CD8-positive, alpha-beta memory T cell (primary cell): ENCODE data around the gene TCF7L2. TPM values are rescaled to one million over a fixed set of nuclear protein-coding genes. Genes with fewer than 3 reads are reported as not detected.

Experiments used
- CTCF ChIA-PET: fragments of 350-600 bp; sonication (Branson Sonifier 250); formaldehyde crosslinking; loops from one replicate; lab custom pipeline; 2021; ENCODE audit warnings: antibody characterized with exemption; lab: Charles Lee
- POLR2A ChIA-PET: fragments of 350-600 bp; sonication (Branson Sonifier 250); formaldehyde crosslinking; loops from one replicate; lab custom pipeline; 2021; ENCODE audit warnings: antibody characterized with exemption; lab: Charles Lee
- DNase-seq, 5 donors: peaks; one replicate each; pipeline versions ENCODE4 v3.0.0 to v3.0.0-alpha.2; 2020 to 2022; ENCODE audit warnings: mixed read lengths in 1 of 5
- H3K27ac ChIP-seq: one replicate; pipeline ENCODE4 v1.7.0; 2013; ENCODE audit warnings: low read depth, mild to moderate bottlenecking, low read length, moderate library complexity
- H3K27me3 ChIP-seq: 2 replicates; pipeline ENCODE4 v1.7.0; 2013; ENCODE audit warnings: low read length, mild to moderate bottlenecking; ENCODE audit not compliant: insufficient read depth, poor library complexity, severe bottlenecking
- H3K36me3 ChIP-seq: 2 replicates; pipeline ENCODE4 v1.7.0; 2013; ENCODE audit warnings: mild to moderate bottlenecking, low read length, moderate library complexity; ENCODE audit not compliant: insufficient read depth
- H3K4me1 ChIP-seq: 2 replicates; pipeline ENCODE4 v1.7.0; 2013; ENCODE audit warnings: mild to moderate bottlenecking, low read length, moderate library complexity; ENCODE audit not compliant: insufficient read depth
- H3K4me3 ChIP-seq: 2 replicates; pipeline ENCODE4 v1.7.0; 2013; ENCODE audit warnings: mild to moderate bottlenecking, low read length
- H3K9me3 ChIP-seq: 2 replicates; pipeline ENCODE4 v1.7.0; 2013; ENCODE audit warnings: mild to moderate bottlenecking, low read length
- H3K27ac Mint-ChIP-seq, 8 donors: one replicate each; pipeline ENCODE4 v1.8.0; 2020 to 2021; ENCODE audit warnings: mixed read lengths in 8 of 8, mild to moderate bottlenecking in 6 of 8, inconsistent platforms in 3 of 8, moderate library complexity in 3 of 8
- H3K27me3 Mint-ChIP-seq, 2 donors: one replicate each; pipeline ENCODE4 v1.8.0; 2020 to 2021; ENCODE audit warnings: mixed read lengths in 2 of 2, mild to moderate bottlenecking in 1 of 2, moderate library complexity in 1 of 2
- H3K36me3 Mint-ChIP-seq, 3 donors: one replicate each; pipeline ENCODE4 v1.8.0; 2020 to 2021; ENCODE audit warnings: mixed read lengths in 3 of 3, inconsistent platforms in 1 of 3, mild to moderate bottlenecking in 1 of 3
- H3K4me1 Mint-ChIP-seq, 3 donors: one replicate each; pipeline ENCODE4 v1.8.0; 2020 to 2021; ENCODE audit warnings: mixed read lengths in 3 of 3, inconsistent platforms in 1 of 3, mild to moderate bottlenecking in 1 of 3
- H3K4me3 Mint-ChIP-seq, 7 donors: one replicate each; pipeline ENCODE4 v1.8.0; 2020 to 2021; ENCODE audit warnings: mixed read lengths in 7 of 7, mild to moderate bottlenecking in 6 of 7, moderate library complexity in 4 of 7, inconsistent platforms in 2 of 7
- H3K9me3 Mint-ChIP-seq, 5 donors: one replicate each; pipeline ENCODE4 v1.8.0; 2020 to 2022; ENCODE audit warnings: mixed read lengths in 5 of 5, mild to moderate bottlenecking in 3 of 5, moderate library complexity in 2 of 5, inconsistent platforms in 1 of 5
- polyA plus RNA-seq: library from polyadenylated mRNA; unstranded; fragments of 300-500 nt; fragmentation: Illumina TruSeq; gene quantifications from one replicate; pipeline ENCODE4 v1.2.3, GENCODE V29; 2021
- total RNA-seq, 2 experiments: library from RNA; stranded (reverse); gene quantifications; one replicate each; pipeline ENCODE4 v1.2.3, GENCODE V29; 2021

The TCF7L2 gene
- total and polyA plus RNA-seq, 3 experiments from 2014 or later: 0.81 to 1.8 (median 0.89) TPM

DNA sequence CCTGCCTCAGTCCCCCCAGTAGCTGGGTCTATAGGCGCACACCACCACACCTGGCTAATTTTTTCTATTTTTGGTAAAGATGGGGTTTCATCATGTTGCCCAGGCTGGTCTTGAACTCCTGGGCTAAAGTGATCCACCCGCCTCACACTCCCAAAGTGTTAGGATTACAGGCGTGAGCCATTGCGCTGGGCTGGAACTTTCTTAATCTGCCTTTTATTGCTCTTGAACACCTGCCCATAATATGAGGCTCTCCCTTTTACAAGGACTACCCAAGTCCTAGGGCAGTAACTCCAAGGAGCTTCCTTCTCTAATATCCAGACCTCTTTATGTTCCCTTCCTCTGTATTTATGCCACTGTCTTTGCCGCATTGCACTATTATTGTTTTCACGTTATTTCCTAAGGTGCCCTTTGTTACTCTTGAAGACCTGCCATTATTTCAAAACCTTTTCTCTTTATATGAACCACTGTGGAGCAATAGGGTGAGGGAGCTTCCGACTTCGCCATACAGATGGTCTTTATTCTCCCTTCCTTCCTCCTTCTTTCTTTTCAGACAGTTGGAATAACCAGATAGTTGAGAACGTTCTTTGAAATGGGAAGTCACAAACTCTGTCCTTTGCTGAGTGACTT is 36.3 kb upstream of the TCF7L2 start:
- H3K9me3 ChIP-seq: no peaks in the 10 kb centered on the region
- H3K4me3 ChIP-seq: no peak overlapping the region
- H3K36me3 Mint-ChIP-seq: no peaks in the 10 kb centered on the region
- ChIA-PET POLR2A (no interaction called here), CTCF (no interaction called here)
- peaks cover 0 to 3% (median 0%) of the 10 kb centered on the region in 5 donors for H3K9me3 Mint-ChIP-seq
- H3K27ac Mint-ChIP-seq: no peak overlapping the region
- H3K27ac ChIP-seq: no peak overlapping the region
- peaks cover 1 to 5% of the 10 kb centered on the region in 2 donors for H3K27me3 Mint-ChIP-seq
- no peaks in the 10 kb centered on the region for H3K27me3 ChIP-seq
- H3K4me1 Mint-ChIP-seq: peaks cover 0 to 1% (median 0%) of the 10 kb centered on the region in 3 donors
- H3K4me1 ChIP-seq: no peaks in the 10 kb centered on the region
- no peaks in the 10 kb centered on the region for H3K36me3 ChIP-seq
- no peak for DNase-seq
- H3K4me3 Mint-ChIP-seq: no peak overlapping the region

DNA sequence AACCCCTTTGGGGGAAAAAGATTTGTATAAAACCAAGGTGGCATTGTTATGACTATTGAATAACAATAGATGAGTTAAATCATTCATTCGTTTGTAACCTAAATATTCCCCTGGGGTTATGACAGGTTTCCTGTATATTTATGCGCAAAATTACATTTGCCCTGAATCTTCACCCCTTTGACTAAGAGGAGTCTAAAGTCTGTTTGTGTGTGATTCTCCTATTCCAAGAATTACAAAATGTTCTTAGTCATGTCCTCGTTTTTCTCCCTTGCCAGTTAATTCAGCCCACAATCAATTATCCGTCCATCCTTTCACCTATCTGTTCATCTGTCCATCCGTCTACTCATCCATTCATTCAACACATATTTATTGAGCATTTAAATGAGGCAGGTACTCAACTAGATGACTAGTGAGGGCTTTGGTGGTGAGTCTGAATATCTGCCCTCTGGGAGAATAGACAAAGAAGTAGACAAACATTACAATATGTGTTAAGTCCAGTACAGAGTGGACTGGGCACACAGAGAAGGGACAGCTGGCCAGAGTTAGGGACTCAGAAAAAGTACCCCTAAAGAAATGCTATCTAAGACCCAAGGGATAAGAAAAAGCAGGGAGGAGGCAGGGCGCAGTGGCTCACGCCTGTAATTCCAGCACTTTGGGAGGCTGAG is 35.6 kb upstream of the TCF7L2 start:
- no peak for DNase-seq
- ChIA-PET POLR2A (no interaction called here), CTCF (no interaction called here)
- H3K36me3 ChIP-seq: no peaks in the 10 kb centered on the region
- peaks cover 0 to 1% (median 0%) of the 10 kb centered on the region in 3 donors for H3K4me1 Mint-ChIP-seq
- no peaks in the 10 kb centered on the region for H3K4me1 ChIP-seq
- H3K27ac ChIP-seq: no peak overlapping the region
- H3K27ac Mint-ChIP-seq: no peak overlapping the region
- no peaks in the 10 kb centered on the region for H3K9me3 ChIP-seq
- H3K27me3 Mint-ChIP-seq: peaks cover 1 to 5% of the 10 kb centered on the region in 2 donors
- no peak overlapping the region for H3K4me3 Mint-ChIP-seq
- no peaks in the 10 kb centered on the region for H3K27me3 ChIP-seq
- no peak overlapping the region for H3K4me3 ChIP-seq
- peaks cover 0 to under 1% (median 0%) of the 10 kb centered on the region in 3 donors for H3K36me3 Mint-ChIP-seq
- peaks cover 0 to 3% (median 0%) of the 10 kb centered on the region in 5 donors for H3K9me3 Mint-ChIP-seq

DNA sequence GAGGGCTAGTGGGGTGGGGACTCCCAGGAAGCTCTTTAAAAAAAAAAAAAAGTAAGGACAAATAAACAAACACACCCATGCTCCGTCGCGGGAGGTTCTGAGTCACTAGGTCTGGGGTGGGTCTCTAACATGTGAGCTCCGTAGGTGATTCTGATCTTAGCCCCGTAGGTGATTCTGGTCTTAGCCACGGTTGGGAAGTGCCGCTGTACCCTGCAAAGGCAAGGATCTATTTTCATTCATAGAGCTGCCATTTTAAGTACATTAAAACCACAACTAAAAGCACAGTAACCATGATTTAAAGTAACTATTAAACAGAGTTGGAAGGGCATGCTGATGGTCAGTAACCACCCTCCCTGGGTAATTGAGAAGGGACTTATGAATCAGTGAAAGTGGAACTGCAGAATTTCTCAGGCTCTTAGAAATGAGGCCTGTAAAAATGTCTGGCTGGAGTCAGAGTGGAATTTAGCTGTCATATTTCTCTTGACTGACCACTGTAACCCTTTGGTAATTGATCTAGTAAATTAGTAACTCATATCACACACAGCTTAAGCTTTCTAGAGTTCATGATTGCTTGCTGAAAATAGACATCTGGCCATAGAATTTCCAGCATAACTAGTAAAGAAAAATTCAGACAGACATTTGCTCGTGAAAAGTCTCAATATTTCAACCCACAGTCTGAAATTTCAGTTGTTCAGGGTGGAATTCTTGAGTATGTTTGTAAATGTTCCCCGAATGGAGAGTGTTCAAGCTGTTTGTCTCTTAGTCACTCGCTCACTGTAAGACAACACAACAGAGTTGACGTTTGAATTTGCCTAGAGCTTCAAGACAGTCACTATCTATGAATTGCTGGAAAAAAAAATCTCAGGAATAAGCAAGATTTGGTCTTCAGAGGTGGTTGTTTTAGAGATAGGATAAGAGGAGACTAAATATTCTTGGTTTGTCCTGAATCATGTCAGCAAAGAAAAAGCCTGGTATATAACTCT is 34.2 kb upstream of the TCF7L2 start:
- H3K4me3 Mint-ChIP-seq: no peak overlapping the region
- Histone ChIP-seq H3K27ac (no peak overlapping the region), H3K36me3 (no peaks in the 10 kb centered on the region), H3K4me3 (no peak overlapping the region), H3K9me3 (no peaks in the 10 kb centered on the region), H3K4me1 (no peaks in the 10 kb centered on the region), H3K27me3 (no peaks in the 10 kb centered on the region)
- peaks cover 1 to 5% of the 10 kb centered on the region in 2 donors for H3K27me3 Mint-ChIP-seq
- no peak overlapping the region for H3K27ac Mint-ChIP-seq
- ChIA-PET CTCF (interaction anchor here (1.1 kb wide), 1 partner anchor 14 kb away, joined by 3 read pairs; no protein-coding TSS in a partner anchor), POLR2A (no interaction called here)
- H3K4me1 Mint-ChIP-seq: peaks cover 0 to 1% (median 0%) of the 10 kb centered on the region in 3 donors
- peaks cover 0 to 3% (median 0%) of the 10 kb centered on the region in 5 donors for H3K9me3 Mint-ChIP-seq
- peaks cover 0 to 5% (median 0%) of the 10 kb centered on the region in 3 donors for H3K36me3 Mint-ChIP-seq
- no peak for DNase-seq

DNA sequence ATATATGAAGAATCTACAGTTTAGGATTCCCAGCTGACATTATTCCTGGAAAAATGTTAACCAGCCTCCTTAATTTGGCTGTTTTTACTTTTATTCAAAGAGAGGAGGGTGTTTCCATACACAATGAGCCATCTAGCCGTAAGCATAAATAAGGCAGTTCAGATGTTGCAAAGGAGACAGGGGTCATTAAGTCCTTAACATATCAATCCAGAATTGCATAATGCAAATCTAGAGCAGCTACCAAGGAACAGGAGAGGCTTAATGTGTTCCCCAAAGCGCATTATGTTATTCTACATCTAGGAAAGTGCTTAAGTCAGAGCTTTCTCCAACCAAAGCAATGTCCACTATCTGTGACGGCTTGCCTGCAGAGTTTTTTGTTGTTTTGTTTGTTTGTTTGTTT is 32.4 kb upstream of the TCF7L2 start:
- no peak for DNase-seq
- no peak overlapping the region for H3K27ac ChIP-seq
- POLR2A ChIA-PET: no interaction called here
- H3K9me3 ChIP-seq: no peaks in the 10 kb centered on the region
- H3K27ac Mint-ChIP-seq: no peak overlapping the region
- peaks cover 0 to 9% (median 0%) of the 10 kb centered on the region in 3 donors for H3K36me3 Mint-ChIP-seq
- H3K4me3 ChIP-seq: no peak overlapping the region
- H3K4me3 Mint-ChIP-seq: no peak overlapping the region
- H3K27me3 ChIP-seq: no peaks in the 10 kb centered on the region
- peaks cover 3 to 5% of the 10 kb centered on the region in 2 donors for H3K27me3 Mint-ChIP-seq
- CTCF ChIA-PET: no interaction called here
- no peaks in the 10 kb centered on the region for H3K4me1 Mint-ChIP-seq
- H3K36me3 ChIP-seq: no peaks in the 10 kb centered on the region
- peaks cover 0 to 3% (median 0%) of the 10 kb centered on the region in 5 donors for H3K9me3 Mint-ChIP-seq
- no peaks in the 10 kb centered on the region for H3K4me1 ChIP-seq

DNA sequence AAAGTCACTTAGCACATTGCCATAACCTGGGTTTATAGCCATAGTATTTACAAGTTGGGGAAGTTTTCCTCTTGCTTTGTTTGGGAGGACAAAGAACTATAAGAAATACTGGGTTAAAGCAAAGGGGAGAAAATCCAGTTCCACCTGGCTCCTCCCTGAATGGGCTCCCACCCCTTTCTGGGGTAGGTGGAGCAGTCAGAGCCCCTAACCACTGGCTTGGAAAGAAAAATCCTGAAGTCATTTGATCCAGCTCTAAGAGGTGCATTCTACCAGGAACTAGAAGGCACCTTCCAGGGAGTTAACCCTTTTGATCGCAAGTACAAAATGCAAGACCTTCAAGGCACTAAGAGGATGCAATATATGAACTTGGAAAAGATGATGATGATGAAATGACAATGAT is 31.3 kb upstream of the TCF7L2 start:
- Histone ChIP-seq H3K4me1 (no peaks in the 10 kb centered on the region), H3K27me3 (no peaks in the 10 kb centered on the region), H3K27ac (no peak overlapping the region), H3K36me3 (no peaks in the 10 kb centered on the region), H3K9me3 (no peaks in the 10 kb centered on the region), H3K4me3 (no peak overlapping the region)
- DNase-seq: no peak
- Mint-ChIP-seq H3K27me3 (peaks cover 5 to 8% of the 10 kb centered on the region in 2 donors), H3K4me1 (no peaks in the 10 kb centered on the region), H3K36me3 (peaks cover 0 to 9% (median 0%) of the 10 kb centered on the region in 3 donors), H3K9me3 (peaks cover 0 to 3% (median 0%) of the 10 kb centered on the region in 5 donors), H3K4me3 (no peak overlapping the region), H3K27ac (no peak overlapping the region)
- ChIA-PET CTCF (no interaction called here), POLR2A (no interaction called here)

DNA sequence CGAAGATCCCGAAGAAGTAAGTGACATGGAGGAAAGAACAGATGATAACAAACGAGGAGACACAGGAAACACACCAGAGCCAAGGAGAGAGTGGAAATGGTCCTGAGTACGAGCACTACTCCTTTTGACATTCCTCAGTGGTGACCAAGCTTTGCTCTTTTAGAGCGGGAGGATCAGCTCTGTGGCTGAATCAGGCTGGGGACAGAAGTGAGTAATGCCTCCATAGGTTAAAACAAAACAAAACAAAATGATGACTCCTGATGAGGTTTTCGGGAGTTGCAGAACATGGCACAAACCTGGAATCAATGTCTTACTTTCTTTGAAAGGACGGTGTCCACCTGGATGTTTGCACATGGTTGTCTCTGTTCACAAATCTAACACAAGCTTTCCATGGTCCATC is 30.3 kb upstream of the TCF7L2 start:
- H3K4me3 ChIP-seq: no peak overlapping the region
- peaks cover 5 to 8% of the 10 kb centered on the region in 2 donors for H3K27me3 Mint-ChIP-seq
- H3K9me3 Mint-ChIP-seq: peaks cover 0 to 3% (median 0%) of the 10 kb centered on the region in 5 donors
- no peaks in the 10 kb centered on the region for H3K4me1 Mint-ChIP-seq
- H3K36me3 Mint-ChIP-seq: peaks cover 0 to 9% (median 0%) of the 10 kb centered on the region in 3 donors
- ChIA-PET POLR2A (no interaction called here), CTCF (no interaction called here)
- H3K4me3 Mint-ChIP-seq: no peak overlapping the region
- no peaks in the 10 kb centered on the region for H3K36me3 ChIP-seq
- H3K27ac ChIP-seq: no peak overlapping the region
- no peaks in the 10 kb centered on the region for H3K4me1 ChIP-seq
- DNase-seq: no peak
- H3K27me3 ChIP-seq: no peaks in the 10 kb centered on the region
- H3K9me3 ChIP-seq: no peaks in the 10 kb centered on the region
- no peak overlapping the region for H3K27ac Mint-ChIP-seq

DNA sequence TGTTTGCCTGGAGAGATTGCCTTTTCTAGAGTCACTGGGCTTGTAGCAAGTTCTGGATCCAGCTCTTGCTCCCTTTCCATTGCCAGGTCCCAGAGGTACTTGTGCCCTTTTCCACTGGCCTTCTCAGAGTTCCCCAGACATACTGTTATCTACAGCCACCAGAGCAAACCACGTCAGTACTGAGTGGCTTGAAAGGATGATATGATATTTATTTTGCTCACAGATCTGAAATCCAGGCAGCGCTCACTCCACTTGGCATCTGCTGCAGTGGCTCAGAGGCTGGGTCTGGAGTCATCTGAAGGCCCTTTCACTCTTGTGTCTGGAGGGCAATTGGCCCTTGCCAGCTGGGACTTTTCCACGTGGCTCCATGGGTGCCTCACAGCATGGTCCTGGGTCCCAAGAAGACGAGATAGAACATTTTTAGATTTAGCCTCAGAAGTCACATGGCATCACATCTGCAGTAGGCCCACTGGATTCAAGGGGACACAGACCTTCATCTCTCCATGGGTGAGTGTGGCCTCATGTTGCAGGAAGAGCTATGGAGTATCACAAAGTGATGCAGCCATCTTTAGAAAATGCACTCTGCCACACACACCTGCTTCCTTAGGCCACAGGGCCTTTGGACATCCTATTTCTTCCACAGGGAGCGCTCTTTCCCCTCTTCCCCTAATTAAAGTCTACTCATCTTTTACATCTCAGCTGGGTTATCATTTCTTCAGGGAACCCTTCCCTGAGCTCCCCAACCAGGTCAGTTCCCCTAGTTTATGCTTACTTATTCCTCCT is 22.9 kb upstream of the TCF7L2 start:
- no peak for DNase-seq
- ChIA-PET CTCF (no interaction called here), POLR2A (no interaction called here)
- Mint-ChIP-seq H3K9me3 (peaks cover 7 to 26% (median 22%) of the 10 kb centered on the region in 5 donors), H3K4me3 (no peak overlapping the region), H3K4me1 (no peaks in the 10 kb centered on the region), H3K27ac (no peak overlapping the region), H3K27me3 (peaks cover 4 to 14% of the 10 kb centered on the region in 2 donors), H3K36me3 (peaks cover 0 to 16% (median 0%) of the 10 kb centered on the region in 3 donors)
- Histone ChIP-seq H3K36me3 (no peaks in the 10 kb centered on the region), H3K4me1 (no peaks in the 10 kb centered on the region), H3K27me3 (no peaks in the 10 kb centered on the region), H3K27ac (no peak overlapping the region), H3K9me3 (no peaks in the 10 kb centered on the region), H3K4me3 (no peak overlapping the region)
